WTC11 (cell line): ENCODE results near the gene CTNND1. TPM values are rescaled to one million over a fixed set of nuclear protein-coding genes. Genes with fewer than 3 reads are reported as not detected.
A peak's percentile ranks its signal among the peaks of the same experiment; 100 is the strongest.

Experiments used
- ATAC-seq: fragments of 200-7000 bp; cut with Tn5 transposase; 2 replicates; pipeline ENCODE4 v1.10.0; 2021; ENCODE audit warnings: mild to moderate bottlenecking, moderate library complexity
- CTCF ChIA-PET: fragments of 300-600 bp; sonication (Branson Sonifier 250); formaldehyde crosslinking; loops from one replicate; lab custom pipeline; 2021; ENCODE audit warnings: antibody characterized with exemption; lab: Charles Lee
- POLR2A ChIA-PET: fragments of 350-600 bp; sonication (Branson Sonifier 250); formaldehyde crosslinking; loops from one replicate; lab custom pipeline; 2021; ENCODE audit warnings: antibody characterized with exemption; lab: Charles Lee
- DNase-seq: peaks from one replicate; pipeline ENCODE4 v3.0.0; 2021; ENCODE audit warnings: low spot score
- H3K27ac Mint-ChIP-seq: 2 replicates; pipeline ENCODE4 v1.8.0; 2021; ENCODE audit warnings: mixed read lengths
- H3K27me3 Mint-ChIP-seq: 2 replicates; pipeline ENCODE4 v1.8.0; 2021; ENCODE audit warnings: low read depth, mild to moderate bottlenecking, moderate library complexity, mixed read lengths
- H3K36me3 Mint-ChIP-seq: 2 replicates; pipeline ENCODE4 v1.8.0; 2021; ENCODE audit warnings: mixed read lengths
- H3K4me1 Mint-ChIP-seq: 2 replicates; pipeline ENCODE4 v1.8.0; 2022; ENCODE audit warnings: mixed read lengths
- H3K4me3 Mint-ChIP-seq: 2 replicates; pipeline ENCODE4 v1.8.0; 2021; ENCODE audit warnings: mild to moderate bottlenecking, moderate library complexity, mixed read lengths
- H3K9me3 Mint-ChIP-seq: 2 replicates; pipeline ENCODE4 v1.8.0; 2021; ENCODE audit warnings: mixed read lengths
- CBFB ChIP-seq: sonication (generic); formaldehyde crosslinking; IDR thresholded peaks from 2 replicates; pipeline ENCODE4 v1.8.1; 2022; ENCODE audit warnings: mild to moderate bottlenecking, low read depth, missing genetic modification reagents
- CREB1 ChIP-seq: sonication (generic); formaldehyde crosslinking; IDR thresholded peaks from 2 replicates; pipeline ENCODE4 v1.8.0; 2023; ENCODE audit warnings: mild to moderate bottlenecking, missing genetic modification reagents
- EMX1 ChIP-seq: fragments of 250-450 bp; sonication (Bioruptor Pico); IDR thresholded peaks from 2 replicates; pipeline ENCODE4 v1.8.0; 2021; ENCODE audit warnings: mild to moderate bottlenecking
- NFE2L1 ChIP-seq: sonication (generic); formaldehyde crosslinking; IDR thresholded peaks from 2 replicates; pipeline ENCODE4 v1.8.1; 2023; ENCODE audit warnings: missing genetic modification reagents
- OVOL2 ChIP-seq: fragments of 250-450 bp; sonication (Bioruptor Pico); IDR thresholded peaks from 2 replicates; pipeline ENCODE4 v1.9.0; 2021; ENCODE audit warnings: mild to moderate bottlenecking, borderline replicate concordance
- TEAD1 ChIP-seq: sonication (generic); formaldehyde crosslinking; IDR thresholded peaks from 2 replicates; pipeline ENCODE4 v1.8.0; 2022; ENCODE audit warnings: mild to moderate bottlenecking, missing genetic modification reagents
- TEAD4 ChIP-seq: sonication (generic); formaldehyde crosslinking; IDR thresholded peaks from 2 replicates; pipeline ENCODE4 v1.8.0; 2022; ENCODE audit warnings: mild to moderate bottlenecking, missing genetic modification reagents
- ZNF121 ChIP-seq: sonication (generic); formaldehyde crosslinking; IDR thresholded peaks from 2 replicates; pipeline ENCODE4 v1.8.0; 2023; ENCODE audit warnings: missing genetic modification reagents
- ZNF219 ChIP-seq: sonication (generic); formaldehyde crosslinking; IDR thresholded peaks from 2 replicates; pipeline ENCODE4 v1.8.0; 2023; ENCODE audit warnings: missing genetic modification reagents, mild to moderate bottlenecking, borderline replicate concordance
- total RNA-seq: library from RNA; stranded (reverse); gene quantifications from 3 replicates; pipeline ENCODE4 v1.2.3, GENCODE V29; 2021
- TF ChIP-seq, protein P1 (sequence below): sonication (generic); formaldehyde crosslinking; conservative IDR thresholded peaks from 2 replicates; pipeline ENCODE4 v1.8.1; 2023; ENCODE audit warnings: mild to moderate bottlenecking, low read depth, missing genetic modification reagents, moderate library complexity
- TF ChIP-seq, protein P2 (sequence below): sonication (generic); formaldehyde crosslinking; IDR thresholded peaks from 2 replicates; pipeline ENCODE4 v1.8.1; 2023; ENCODE audit warnings: mild to moderate bottlenecking, moderate library complexity, missing genetic modification reagents
- TF ChIP-seq, protein P3 (sequence below): sonication (generic); formaldehyde crosslinking; IDR thresholded peaks from 2 replicates; pipeline ENCODE4 v1.8.1; 2022; ENCODE audit warnings: low read depth, missing genetic modification reagents, borderline replicate concordance
- TF ChIP-seq, protein P4 (sequence below): sonication (generic); formaldehyde crosslinking; IDR thresholded peaks from 2 replicates; pipeline ENCODE4 v1.8.1; 2022; ENCODE audit warnings: mild to moderate bottlenecking, missing genetic modification reagents, moderate library complexity, borderline replicate concordance
- TF ChIP-seq, protein P5 (sequence below): sonication (generic); formaldehyde crosslinking; IDR thresholded peaks from 2 replicates; pipeline ENCODE4 v1.8.0; 2022; ENCODE audit warnings: mild to moderate bottlenecking, missing genetic modification reagents
- TF ChIP-seq, protein P6 (sequence below): sonication (generic); formaldehyde crosslinking; IDR thresholded peaks from 2 replicates; pipeline ENCODE4 v1.8.1; 2022; ENCODE audit warnings: missing genetic modification reagents, borderline replicate concordance
- TF ChIP-seq, protein P7 (sequence below): fragments of 200-600 bp; IDR thresholded peaks from 2 replicates; pipeline ENCODE4 v1.8.0; 2022; ENCODE audit warnings: antibody characterized with exemption
- TF ChIP-seq, protein P8 (sequence below): fragments of 250-450 bp; sonication (Bioruptor Pico); IDR thresholded peaks from 2 replicates; pipeline ENCODE4 v1.9.0; 2021; ENCODE audit warnings: moderate library complexity, mild to moderate bottlenecking, inconsistent platforms, borderline replicate concordance

The CTNND1 gene
- total RNA-seq, 1 experiment from 2014 or later = 165 TPM

DNA sequence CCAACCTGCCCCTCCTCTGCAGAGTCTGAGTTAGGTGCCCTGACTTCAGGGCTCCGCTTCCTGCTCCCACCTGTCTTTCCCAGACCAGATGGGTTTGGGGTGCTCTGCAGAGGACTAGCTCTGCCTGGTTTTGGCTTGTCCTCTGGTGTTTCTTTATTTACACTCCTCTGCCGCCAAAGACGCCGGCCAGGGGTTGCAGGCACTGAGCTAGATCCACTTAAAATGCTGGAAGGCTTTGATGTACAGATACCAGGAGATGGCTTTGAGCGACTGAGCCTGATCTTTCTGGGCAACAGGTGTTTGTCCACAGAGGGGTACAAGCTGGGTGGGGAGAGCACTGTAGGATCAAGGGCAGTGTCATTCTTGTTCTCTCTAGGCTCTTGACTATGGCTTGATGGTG, 16.4 kb upstream of the CTNND1 start:
- Mint-ChIP-seq H3K9me3 (no peaks in the 10 kb centered on the region), H3K36me3 (peaks cover 27% of the 10 kb centered on the region), H3K27me3 (no peaks in the 10 kb centered on the region), H3K4me3 (no peak overlapping the region), H3K27ac (peak overlapping the region; percentile 75), H3K4me1 (peaks cover 21% of the 10 kb centered on the region)
- DNase-seq (no peak), ATAC-seq (no peak)
- TF ChIP-seq, protein P1, sequence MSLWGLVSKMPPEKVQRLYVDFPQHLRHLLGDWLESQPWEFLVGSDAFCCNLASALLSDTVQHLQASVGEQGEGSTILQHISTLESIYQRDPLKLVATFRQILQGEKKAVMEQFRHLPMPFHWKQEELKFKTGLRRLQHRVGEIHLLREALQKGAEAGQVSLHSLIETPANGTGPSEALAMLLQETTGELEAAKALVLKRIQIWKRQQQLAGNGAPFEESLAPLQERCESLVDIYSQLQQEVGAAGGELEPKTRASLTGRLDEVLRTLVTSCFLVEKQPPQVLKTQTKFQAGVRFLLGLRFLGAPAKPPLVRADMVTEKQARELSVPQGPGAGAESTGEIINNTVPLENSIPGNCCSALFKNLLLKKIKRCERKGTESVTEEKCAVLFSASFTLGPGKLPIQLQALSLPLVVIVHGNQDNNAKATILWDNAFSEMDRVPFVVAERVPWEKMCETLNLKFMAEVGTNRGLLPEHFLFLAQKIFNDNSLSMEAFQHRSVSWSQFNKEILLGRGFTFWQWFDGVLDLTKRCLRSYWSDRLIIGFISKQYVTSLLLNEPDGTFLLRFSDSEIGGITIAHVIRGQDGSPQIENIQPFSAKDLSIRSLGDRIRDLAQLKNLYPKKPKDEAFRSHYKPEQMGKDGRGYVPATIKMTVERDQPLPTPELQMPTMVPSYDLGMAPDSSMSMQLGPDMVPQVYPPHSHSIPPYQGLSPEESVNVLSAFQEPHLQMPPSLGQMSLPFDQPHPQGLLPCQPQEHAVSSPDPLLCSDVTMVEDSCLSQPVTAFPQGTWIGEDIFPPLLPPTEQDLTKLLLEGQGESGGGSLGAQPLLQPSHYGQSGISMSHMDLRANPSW (CRISPR knock-in tag) = no peak
- no peak for TF ChIP-seq CREB1 (CRISPR knock-in tag)
- TF ChIP-seq EMX1 (CRISPR knock-in tag) = no peak
- TF ChIP-seq, protein P2, sequence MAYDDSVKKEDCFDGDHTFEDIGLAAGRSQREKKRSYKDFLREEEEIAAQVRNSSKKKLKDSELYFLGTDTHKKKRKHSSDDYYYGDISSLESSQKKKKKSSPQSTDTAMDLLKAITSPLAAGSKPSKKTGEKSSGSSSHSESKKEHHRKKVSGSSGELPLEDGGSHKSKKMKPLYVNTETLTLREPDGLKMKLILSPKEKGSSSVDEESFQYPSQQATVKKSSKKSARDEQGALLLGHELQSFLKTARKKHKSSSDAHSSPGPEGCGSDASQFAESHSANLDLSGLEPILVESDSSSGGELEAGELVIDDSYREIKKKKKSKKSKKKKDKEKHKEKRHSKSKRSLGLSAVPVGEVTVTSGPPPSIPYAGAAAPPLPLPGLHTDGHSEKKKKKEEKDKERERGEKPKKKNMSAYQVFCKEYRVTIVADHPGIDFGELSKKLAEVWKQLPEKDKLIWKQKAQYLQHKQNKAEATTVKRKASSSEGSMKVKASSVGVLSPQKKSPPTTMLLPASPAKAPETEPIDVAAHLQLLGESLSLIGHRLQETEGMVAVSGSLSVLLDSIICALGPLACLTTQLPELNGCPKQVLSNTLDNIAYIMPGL = no peak
- no peak for TF ChIP-seq NFE2L1 (CRISPR knock-in tag)
- TF ChIP-seq TEAD1 (CRISPR knock-in tag) = no peak
- TF ChIP-seq, protein P3, sequence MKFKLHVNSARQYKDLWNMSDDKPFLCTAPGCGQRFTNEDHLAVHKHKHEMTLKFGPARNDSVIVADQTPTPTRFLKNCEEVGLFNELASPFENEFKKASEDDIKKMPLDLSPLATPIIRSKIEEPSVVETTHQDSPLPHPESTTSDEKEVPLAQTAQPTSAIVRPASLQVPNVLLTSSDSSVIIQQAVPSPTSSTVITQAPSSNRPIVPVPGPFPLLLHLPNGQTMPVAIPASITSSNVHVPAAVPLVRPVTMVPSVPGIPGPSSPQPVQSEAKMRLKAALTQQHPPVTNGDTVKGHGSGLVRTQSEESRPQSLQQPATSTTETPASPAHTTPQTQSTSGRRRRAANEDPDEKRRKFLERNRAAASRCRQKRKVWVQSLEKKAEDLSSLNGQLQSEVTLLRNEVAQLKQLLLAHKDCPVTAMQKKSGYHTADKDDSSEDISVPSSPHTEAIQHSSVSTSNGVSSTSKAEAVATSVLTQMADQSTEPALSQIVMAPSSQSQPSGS (CRISPR knock-in tag) = no peak
- TF ChIP-seq, protein P4, sequence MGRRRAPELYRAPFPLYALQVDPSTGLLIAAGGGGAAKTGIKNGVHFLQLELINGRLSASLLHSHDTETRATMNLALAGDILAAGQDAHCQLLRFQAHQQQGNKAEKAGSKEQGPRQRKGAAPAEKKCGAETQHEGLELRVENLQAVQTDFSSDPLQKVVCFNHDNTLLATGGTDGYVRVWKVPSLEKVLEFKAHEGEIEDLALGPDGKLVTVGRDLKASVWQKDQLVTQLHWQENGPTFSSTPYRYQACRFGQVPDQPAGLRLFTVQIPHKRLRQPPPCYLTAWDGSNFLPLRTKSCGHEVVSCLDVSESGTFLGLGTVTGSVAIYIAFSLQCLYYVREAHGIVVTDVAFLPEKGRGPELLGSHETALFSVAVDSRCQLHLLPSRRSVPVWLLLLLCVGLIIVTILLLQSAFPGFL (CRISPR knock-in tag) = no peak
- TF ChIP-seq, protein P5, sequence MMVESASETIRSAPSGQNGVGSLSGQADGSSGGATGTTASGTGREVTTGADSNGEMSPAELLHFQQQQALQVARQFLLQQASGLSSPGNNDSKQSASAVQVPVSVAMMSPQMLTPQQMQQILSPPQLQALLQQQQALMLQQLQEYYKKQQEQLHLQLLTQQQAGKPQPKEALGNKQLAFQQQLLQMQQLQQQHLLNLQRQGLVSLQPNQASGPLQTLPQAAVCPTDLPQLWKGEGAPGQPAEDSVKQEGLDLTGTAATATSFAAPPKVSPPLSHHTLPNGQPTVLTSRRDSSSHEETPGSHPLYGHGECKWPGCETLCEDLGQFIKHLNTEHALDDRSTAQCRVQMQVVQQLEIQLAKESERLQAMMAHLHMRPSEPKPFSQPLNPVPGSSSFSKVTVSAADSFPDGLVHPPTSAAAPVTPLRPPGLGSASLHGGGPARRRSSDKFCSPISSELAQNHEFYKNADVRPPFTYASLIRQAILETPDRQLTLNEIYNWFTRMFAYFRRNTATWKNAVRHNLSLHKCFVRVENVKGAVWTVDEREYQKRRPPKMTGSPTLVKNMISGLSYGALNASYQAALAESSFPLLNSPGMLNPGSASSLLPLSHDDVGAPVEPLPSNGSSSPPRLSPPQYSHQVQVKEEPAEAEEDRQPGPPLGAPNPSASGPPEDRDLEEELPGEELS = no peak
- TF ChIP-seq, protein P6, sequence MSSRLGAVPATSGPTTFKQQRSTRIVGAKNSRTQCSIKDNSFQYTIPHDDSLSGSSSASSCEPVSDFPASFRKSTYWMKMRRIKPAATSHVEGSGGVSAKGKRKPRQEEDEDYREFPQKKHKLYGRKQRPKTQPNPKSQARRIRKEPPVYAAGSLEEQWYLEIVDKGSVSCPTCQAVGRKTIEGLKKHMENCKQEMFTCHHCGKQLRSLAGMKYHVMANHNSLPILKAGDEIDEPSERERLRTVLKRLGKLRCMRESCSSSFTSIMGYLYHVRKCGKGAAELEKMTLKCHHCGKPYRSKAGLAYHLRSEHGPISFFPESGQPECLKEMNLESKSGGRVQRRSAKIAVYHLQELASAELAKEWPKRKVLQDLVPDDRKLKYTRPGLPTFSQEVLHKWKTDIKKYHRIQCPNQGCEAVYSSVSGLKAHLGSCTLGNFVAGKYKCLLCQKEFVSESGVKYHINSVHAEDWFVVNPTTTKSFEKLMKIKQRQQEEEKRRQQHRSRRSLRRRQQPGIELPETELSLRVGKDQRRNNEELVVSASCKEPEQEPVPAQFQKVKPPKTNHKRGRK = no peak
- TF ChIP-seq, protein P7, sequence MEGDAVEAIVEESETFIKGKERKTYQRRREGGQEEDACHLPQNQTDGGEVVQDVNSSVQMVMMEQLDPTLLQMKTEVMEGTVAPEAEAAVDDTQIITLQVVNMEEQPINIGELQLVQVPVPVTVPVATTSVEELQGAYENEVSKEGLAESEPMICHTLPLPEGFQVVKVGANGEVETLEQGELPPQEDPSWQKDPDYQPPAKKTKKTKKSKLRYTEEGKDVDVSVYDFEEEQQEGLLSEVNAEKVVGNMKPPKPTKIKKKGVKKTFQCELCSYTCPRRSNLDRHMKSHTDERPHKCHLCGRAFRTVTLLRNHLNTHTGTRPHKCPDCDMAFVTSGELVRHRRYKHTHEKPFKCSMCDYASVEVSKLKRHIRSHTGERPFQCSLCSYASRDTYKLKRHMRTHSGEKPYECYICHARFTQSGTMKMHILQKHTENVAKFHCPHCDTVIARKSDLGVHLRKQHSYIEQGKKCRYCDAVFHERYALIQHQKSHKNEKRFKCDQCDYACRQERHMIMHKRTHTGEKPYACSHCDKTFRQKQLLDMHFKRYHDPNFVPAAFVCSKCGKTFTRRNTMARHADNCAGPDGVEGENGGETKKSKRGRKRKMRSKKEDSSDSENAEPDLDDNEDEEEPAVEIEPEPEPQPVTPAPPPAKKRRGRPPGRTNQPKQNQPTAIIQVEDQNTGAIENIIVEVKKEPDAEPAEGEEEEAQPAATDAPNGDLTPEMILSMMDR = no peak
- TF ChIP-seq ZNF219 (CRISPR knock-in tag) = no peak
- TF ChIP-seq, protein P8, sequence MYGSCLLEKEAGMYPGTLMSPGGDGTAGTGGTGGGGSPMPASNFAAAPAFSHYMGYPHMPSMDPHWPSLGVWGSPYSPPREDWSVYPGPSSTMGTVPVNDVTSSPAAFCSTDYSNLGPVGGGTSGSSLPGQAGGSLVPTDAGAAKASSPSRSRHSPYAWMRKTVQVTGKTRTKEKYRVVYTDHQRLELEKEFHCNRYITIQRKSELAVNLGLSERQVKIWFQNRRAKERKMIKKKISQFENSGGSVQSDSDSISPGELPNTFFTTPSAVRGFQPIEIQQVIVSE (CRISPR knock-in tag) = no peak
- no peak for TF ChIP-seq ZNF121 (CRISPR knock-in tag)
- TF ChIP-seq TEAD4 (CRISPR knock-in tag) = no peak
- no peak for TF ChIP-seq CBFB (CRISPR knock-in tag)
- TF ChIP-seq OVOL2 = no peak
- POLR2A ChIA-PET = interaction anchor here (1.2 kb wide), 1 partner anchor 33 kb away, joined by 3 read pairs; no protein-coding TSS in a partner anchor
- CTCF ChIA-PET = interaction anchor here (1.2 to 5.7 kb wide), 2 partner anchors 12 to 55 kb away, joined by 3 to 42 read pairs; no protein-coding TSS in a partner anchor
